Nephron progenitor cell (in vitro differentiated cells): ENCODE data around the gene CNIH2.
"Not testable (repeated sequence)": the region's sequence is repeated elsewhere in the genome, so short reads cannot be mapped to it uniquely, and the experiment has no call there.

Experiments used
- DNase-seq: peaks from one replicate; pipeline ENCODE4 v3.0.0; 2021
- H3K27ac Mint-ChIP-seq: 2 replicates; pipeline ENCODE4 v1.8.0; 2021; ENCODE audit warnings: mild to moderate bottlenecking, moderate library complexity, mixed read lengths
- H3K27me3 Mint-ChIP-seq: 2 replicates; pipeline ENCODE4 v1.8.0; 2021; ENCODE audit warnings: mild to moderate bottlenecking, low read depth, mixed read lengths; ENCODE audit not compliant: poor library complexity
- H3K36me3 Mint-ChIP-seq: 2 replicates; pipeline ENCODE4 v1.8.0; 2021; ENCODE audit warnings: low read depth, mixed read lengths
- H3K4me1 Mint-ChIP-seq: 2 replicates; pipeline ENCODE4 v1.8.0; 2021; ENCODE audit warnings: mixed read lengths
- H3K4me3 Mint-ChIP-seq: 2 replicates; pipeline ENCODE4 v1.8.0; 2021; ENCODE audit warnings: mild to moderate bottlenecking, moderate library complexity, mixed read lengths
- H3K9me3 Mint-ChIP-seq: 2 replicates; pipeline ENCODE4 v1.8.0; 2021; ENCODE audit warnings: mild to moderate bottlenecking, moderate library complexity, mixed read lengths
- CTCF ChIP-seq: fragments of 200-600 bp; sonication (generic); IDR thresholded peaks from 2 replicates; pipeline ENCODE4 v1.5.0; 2021; ENCODE audit warnings: antibody characterized with exemption

CNIH2 gene

GRCh38 chr11:66275984-66276612 lies 1.9 kb upstream of the CNIH2 start:
- no peaks in the 10 kb centered on the region for H3K9me3 Mint-ChIP-seq
- DNase-seq = no peak
- H3K4me1 Mint-ChIP-seq = peaks cover 21% of the 10 kb centered on the region
- TF ChIP-seq CTCF = no peak
- H3K36me3 Mint-ChIP-seq = peaks cover 41% of the 10 kb centered on the region
- H3K4me3 Mint-ChIP-seq = no peak overlapping the region
- H3K27ac Mint-ChIP-seq = no peak overlapping the region
- H3K27me3 Mint-ChIP-seq = peaks cover 18% of the 10 kb centered on the region

GRCh38 chr11:66276619-66277018 lies 1.4 kb upstream of the CNIH2 start:
- not testable (repeated sequence) for H3K9me3 Mint-ChIP-seq, H3K27ac Mint-ChIP-seq, DNase-seq, H3K4me3 Mint-ChIP-seq
- peaks cover 40% of the 10 kb centered on the region for H3K36me3 Mint-ChIP-seq
- H3K4me1 Mint-ChIP-seq = peaks cover 26% of the 10 kb centered on the region
- peaks cover 18% of the 10 kb centered on the region for H3K27me3 Mint-ChIP-seq

- not testable (repeated sequence) for H3K9me3 Mint-ChIP-seq, H3K27ac Mint-ChIP-seq, DNase-seq
- peak overlapping the region; percentile 42 for H3K4me3 Mint-ChIP-seq
- H3K4me1 Mint-ChIP-seq = peaks cover 31% of the 10 kb centered on the region
- H3K36me3 Mint-ChIP-seq = peaks cover 36% of the 10 kb centered on the region
- peaks cover 18% of the 10 kb centered on the region for H3K27me3 Mint-ChIP-seq
Observed at GRCh38 chr11:66277064-66277463, 911 bp upstream of the CNIH2 start.

GRCh38 chr11:66278363-66279091 lies 552 bp downstream of the CNIH2 start:
- no peak overlapping the region for H3K27ac Mint-ChIP-seq
- no peak for TF ChIP-seq CTCF
- H3K36me3 Mint-ChIP-seq = peaks cover 21% of the 10 kb centered on the region
- no peaks in the 10 kb centered on the region for H3K9me3 Mint-ChIP-seq
- H3K4me1 Mint-ChIP-seq = peaks cover 37% of the 10 kb centered on the region
- peak overlapping the region; percentile 73 for H3K4me3 Mint-ChIP-seq
- peaks cover 18% of the 10 kb centered on the region for H3K27me3 Mint-ChIP-seq
- DNase-seq = no peak

GRCh38 chr11:66279092-66279734 lies 1.2 kb downstream of the CNIH2 start:
- H3K4me1 Mint-ChIP-seq = peaks cover 36% of the 10 kb centered on the region
- no peak for DNase-seq
- TF ChIP-seq CTCF = no peak
- peak overlapping the region; percentile 73 for H3K4me3 Mint-ChIP-seq
- peaks cover 18% of the 10 kb centered on the region for H3K27me3 Mint-ChIP-seq
- no peak overlapping the region for H3K27ac Mint-ChIP-seq
- H3K36me3 Mint-ChIP-seq = peaks cover 16% of the 10 kb centered on the region
- no peaks in the 10 kb centered on the region for H3K9me3 Mint-ChIP-seq

GRCh38 chr11:66280428-66280827 lies 2.5 kb downstream of the CNIH2 start:
- H3K4me3 Mint-ChIP-seq = no peak overlapping the region

More at GRCh38 chr11:66280428-66280827, 2.5 kb downstream of the CNIH2 start:
- DNase-seq = no peak
- H3K4me1 Mint-ChIP-seq = peaks cover 36% of the 10 kb centered on the region
- H3K9me3 Mint-ChIP-seq = no peaks in the 10 kb centered on the region
- TF ChIP-seq CTCF = no peak
- no peak overlapping the region for H3K27ac Mint-ChIP-seq
- H3K36me3 Mint-ChIP-seq = peaks cover 10% of the 10 kb centered on the region
- H3K27me3 Mint-ChIP-seq = peaks cover 18% of the 10 kb centered on the region
